ENCODE measurements around the gene NLGN1.

The NLGN1 gene

DNA sequence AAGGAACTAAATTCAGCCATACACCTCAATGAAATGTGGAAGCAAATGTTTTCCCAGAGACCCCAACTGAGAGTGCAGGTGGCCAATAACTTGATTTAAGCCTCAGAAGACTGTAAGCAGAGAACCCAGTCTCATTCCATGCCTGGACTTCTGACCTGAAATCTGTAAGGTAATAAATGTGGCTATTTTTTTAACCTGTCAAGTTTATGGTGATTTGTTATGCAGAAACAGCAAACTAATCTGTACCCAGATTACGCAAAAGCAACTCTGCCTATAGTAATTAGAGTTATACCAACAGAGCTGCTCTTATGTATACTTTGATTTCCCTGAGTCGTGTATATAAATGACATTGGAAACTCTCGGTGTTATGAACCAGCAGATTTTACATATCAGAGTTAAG, 927.6 kb downstream of the NLGN1 start:
- DNase-seq (ENCODE audit: low read depth): no peak
- TF ChIP-seq, protein P1, sequence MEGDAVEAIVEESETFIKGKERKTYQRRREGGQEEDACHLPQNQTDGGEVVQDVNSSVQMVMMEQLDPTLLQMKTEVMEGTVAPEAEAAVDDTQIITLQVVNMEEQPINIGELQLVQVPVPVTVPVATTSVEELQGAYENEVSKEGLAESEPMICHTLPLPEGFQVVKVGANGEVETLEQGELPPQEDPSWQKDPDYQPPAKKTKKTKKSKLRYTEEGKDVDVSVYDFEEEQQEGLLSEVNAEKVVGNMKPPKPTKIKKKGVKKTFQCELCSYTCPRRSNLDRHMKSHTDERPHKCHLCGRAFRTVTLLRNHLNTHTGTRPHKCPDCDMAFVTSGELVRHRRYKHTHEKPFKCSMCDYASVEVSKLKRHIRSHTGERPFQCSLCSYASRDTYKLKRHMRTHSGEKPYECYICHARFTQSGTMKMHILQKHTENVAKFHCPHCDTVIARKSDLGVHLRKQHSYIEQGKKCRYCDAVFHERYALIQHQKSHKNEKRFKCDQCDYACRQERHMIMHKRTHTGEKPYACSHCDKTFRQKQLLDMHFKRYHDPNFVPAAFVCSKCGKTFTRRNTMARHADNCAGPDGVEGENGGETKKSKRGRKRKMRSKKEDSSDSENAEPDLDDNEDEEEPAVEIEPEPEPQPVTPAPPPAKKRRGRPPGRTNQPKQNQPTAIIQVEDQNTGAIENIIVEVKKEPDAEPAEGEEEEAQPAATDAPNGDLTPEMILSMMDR (IDR thresholded peaks at IDR 0.05; ENCODE audit: low read length, missing control alignments): no peak
- H3K4me3 ChIP-seq (replicated peaks; ENCODE audit: low read depth, low read length): no peak overlapping the region

DNA sequence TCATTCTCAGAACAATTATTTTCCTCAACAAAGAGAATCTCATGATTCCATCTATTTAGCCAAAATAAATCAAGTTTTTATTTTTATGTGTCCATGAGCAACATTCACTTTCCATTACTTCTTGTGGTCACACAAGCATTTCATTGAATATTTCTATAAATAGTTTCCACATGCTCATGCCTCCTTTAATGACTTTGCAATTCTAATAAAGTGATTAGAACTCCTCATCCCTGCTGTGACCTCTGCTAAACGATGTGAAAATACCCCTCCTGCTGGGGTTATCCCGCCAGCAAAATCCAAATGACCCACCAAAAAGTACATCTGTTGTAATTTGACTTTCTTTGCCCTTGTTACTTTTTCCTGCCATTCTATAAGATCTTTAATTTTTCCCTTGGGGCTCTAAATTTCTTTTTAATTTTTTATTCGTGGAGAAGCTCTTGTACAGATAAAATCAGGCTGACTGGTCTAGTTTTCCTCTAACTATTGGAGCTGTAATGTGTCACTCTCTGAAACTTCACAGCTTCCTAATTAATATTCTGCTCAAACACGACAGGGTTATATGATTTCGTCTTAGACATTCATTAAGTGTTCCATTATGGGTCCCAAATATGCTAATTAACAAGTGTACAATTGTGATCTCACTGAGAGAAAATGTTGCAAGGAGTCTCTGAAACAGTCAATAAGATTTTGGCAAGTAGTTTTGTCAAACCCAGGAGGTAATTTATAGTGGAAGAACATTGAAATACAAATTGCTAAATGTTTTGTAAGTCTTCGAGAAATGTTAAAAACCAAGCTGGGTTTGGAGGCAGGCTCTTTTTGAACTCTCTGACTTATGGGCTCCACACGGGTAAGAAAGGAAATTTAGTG, 928.5 kb downstream of the NLGN1 start:
- no peak overlapping the region for H3K4me3 ChIP-seq (replicated peaks; ENCODE audit: low read depth, low read length)
- peak; percentile 25 for DNase-seq (ENCODE audit: low read depth)
- TF ChIP-seq, protein P1 (IDR thresholded peaks at IDR 0.05; ENCODE audit: low read length, missing control alignments): no peak

DNA sequence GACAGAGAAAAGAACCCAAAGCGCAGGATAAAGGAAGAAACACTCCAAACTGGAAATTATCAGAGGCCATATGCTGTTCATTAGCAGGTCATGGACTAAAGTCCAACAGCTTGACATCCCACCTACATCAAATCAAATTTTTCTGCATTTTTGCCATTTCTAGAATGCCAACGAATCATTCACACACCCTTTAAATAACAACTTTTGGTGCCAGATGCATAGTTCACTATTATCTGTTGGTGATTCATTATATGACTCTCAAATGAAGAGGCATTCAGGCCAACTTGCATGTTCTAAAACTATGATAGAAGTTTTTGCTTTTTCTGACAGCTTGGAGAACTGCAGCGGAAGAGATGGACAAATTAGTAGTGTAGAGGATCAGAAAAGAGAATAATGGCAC, 931.8 kb downstream of the NLGN1 start:
- H3K4me3 ChIP-seq (replicated peaks; ENCODE audit: low read depth, low read length): no peak overlapping the region
- DNase-seq (ENCODE audit: low read depth): peak; percentile 49
- TF ChIP-seq, protein P1 (IDR thresholded peaks at IDR 0.05; ENCODE audit: low read length, missing control alignments): no peak

DNA sequence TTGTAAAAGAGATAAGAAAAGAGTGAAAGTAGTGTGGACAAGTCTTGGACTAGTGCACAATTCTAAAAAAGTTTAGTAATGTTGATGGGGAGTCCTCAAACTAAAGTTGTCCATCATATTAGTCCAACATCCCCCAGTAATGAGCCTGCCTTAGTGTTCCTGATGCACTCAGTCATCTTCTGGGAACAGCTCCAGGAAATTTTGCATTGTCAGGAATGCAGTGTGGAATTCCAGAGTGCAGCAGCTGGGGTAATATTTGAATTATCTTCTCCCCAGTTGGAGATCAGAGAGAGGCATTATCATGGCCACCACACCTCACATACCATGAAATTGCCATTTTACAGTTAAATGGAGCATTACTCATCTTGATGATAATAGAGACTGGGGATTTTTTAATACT, 932.8 kb downstream of the NLGN1 start:
- H3K4me3 ChIP-seq (replicated peaks; ENCODE audit: low read depth, low read length): no peak overlapping the region
- peak; percentile 78 for DNase-seq (ENCODE audit: low read depth)
- TF ChIP-seq, protein P1 (IDR thresholded peaks at IDR 0.05; ENCODE audit: low read length, missing control alignments): no peak

DNA sequence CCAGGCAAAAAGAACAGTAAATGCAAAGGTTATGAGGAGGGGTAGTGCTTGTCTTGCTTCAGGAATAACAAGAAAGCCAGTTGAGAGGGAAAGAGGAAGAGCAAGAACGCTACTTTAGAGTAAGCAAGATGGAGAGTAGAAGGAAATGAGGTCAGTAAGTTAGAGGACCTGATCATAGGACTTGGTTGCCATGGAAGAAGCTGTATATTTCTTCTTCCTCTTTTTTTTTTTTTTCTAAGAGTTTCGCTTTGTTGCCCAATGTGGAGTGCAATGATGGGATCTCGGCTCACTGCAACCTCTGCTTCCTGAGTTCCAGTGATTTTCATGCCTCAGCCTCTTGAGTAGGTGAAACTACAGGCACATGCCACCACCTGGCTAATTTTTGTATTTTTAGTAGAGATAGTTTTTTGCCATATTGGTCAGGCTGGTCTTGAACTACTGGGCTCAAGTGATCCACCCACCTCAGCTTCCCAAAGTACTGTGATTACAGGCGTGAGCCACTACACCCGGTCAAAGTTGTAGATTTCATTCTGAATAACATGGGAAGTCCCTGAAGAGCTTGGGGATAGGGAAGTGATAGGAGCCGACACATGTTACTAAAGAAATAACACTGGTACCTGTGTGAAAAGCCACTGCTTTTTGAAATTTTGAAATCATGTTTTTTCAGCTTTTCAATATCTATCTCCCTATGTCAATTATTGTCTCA, 933.7 kb downstream of the NLGN1 start:
- no peak for DNase-seq (ENCODE audit: low read depth)
- TF ChIP-seq, protein P1 (IDR thresholded peaks at IDR 0.05; ENCODE audit: low read length, missing control alignments): no peak
- no peak overlapping the region for H3K4me3 ChIP-seq (replicated peaks; ENCODE audit: low read depth, low read length)

DNA sequence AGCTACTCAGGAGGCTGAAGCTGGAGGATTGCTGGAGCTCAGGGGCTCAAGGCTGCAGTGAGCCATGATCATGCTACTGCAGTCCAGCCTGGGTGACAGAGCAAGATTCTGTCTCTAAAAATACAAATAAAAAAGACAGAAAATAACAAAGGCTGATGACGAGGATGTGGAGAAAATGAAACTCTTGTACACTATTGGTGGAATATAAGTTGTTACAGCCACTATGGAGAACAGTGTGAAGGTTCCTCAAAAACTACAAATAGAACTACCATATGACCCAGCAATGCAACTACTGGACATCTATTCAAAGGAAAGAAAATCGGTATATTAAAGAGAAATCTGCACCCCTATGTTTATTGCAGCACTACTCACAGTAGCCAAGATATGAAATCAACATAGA, 934.8 kb downstream of the NLGN1 start:
- no peak overlapping the region for H3K4me3 ChIP-seq (replicated peaks; ENCODE audit: low read depth, low read length)
- no peak for DNase-seq (ENCODE audit: low read depth)
- TF ChIP-seq, protein P1 (IDR thresholded peaks at IDR 0.05; ENCODE audit: low read length, missing control alignments): no peak

All from fibroblast of pulmonary artery (primary cell).